Measurements from ENCODE around the gene CERS1.
A peak's percentile ranks its signal among the peaks of the same experiment; 100 is the strongest.

Gene CERS1

GRCh38 chr19:18857223-18857622 is 38.7 kb downstream of the CERS1 start:
- no peak for DNase-seq (ENCODE audit: low read depth in 1 of 2, low spot score in 1 of 2)

- no peak for DNase-seq (ENCODE audit: low read depth in 1 of 2, low spot score in 1 of 2)
Measured at GRCh38 chr19:18856385-18857126, 39.4 kb downstream of the CERS1 start.

DNA sequence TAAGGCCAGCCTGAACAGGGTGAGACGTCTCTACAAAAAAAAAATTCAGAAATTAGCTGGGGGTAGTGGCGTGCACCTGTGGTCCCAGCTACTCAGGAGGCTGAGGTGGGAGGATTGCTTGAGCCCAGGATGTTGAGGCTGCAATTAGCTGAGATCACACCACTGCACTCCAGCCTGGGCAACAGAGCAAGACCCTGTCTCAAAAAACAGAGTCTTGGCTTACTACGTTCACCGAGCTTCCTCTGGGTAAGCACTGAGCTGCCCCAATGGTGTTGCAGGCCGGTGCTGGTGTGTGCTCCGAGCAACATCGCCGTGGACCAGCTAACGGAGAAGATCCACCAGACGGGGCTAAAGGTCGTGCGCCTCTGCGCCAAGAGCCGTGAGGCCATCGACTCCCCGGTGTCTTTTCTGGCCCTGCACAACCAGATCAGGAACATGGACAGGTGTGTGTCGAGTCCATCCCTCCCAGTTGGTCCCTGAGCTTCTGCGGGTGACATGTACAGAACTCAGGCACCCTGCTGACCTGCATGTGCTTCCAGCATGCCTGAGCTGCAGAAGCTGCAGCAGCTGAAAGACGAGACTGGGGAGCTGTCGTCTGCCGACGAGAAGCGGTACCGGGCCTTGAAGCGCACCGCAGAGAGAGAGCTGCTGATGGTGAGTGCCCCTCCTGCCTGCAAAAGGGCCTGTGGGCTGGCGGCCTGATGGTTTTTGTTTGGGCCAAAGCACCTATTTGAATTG is 40.1 kb downstream of the CERS1 start:
- DNase-seq (ENCODE audit: low read depth in 1 of 2, low spot score in 1 of 2), result no peak

DNA sequence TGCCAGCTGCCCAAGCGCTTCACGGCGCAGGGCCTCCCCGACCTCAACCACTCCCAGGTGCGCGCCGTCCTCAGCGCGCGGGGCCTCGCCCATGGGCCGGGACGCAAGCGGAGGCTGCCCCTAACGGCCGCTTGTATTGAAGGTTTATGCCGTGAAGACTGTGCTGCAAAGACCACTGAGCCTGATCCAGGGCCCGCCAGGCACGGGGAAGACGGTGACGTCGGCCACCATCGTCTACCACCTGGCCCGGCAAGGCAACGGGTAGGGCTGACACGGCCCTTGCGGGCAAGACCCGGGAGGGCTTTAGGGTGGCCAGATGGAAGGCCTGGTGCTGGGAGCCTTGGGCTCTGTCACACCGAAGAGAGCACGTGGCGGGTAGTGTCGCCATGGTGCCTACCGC is 41.0 kb downstream of the CERS1 start:
- DNase-seq (ENCODE audit: low read depth in 1 of 2, low spot score in 1 of 2), result no peak

DNA sequence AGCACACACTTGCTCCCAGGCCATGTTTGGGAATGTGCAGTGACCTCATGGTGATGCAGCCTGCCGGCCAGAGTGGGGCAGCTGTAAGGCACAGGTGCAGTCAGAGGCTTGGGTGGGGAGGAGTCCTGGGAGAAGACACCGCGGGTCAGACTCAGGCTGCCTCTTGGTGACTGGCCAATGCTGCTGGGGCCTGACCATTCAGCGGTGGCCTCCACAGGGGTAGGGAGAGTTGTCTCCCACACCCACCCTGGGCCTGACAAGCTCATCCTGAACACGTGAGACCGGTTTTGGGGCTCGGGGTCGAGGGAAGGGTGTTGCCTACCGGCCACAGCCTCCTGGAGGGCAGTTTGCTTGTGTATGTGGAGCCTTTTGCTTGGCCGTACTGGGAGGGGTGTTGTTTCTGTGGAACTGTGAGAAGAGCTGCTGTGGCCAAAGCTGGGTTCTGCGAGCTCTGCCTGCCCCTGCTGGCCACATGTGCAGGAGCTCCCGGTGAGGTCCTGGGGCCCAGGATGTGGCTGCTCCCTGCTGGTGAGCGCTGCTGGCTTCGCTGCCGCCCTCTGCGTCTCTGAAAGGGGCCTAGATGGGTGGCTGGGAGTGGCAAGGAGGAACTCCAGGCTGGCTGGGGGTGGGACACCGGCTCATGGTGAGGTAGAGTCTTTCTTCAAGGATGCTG is 42.1 kb downstream of the CERS1 start:
- no peak for DNase-seq (ENCODE audit: low read depth in 1 of 2, low spot score in 1 of 2)

DNA sequence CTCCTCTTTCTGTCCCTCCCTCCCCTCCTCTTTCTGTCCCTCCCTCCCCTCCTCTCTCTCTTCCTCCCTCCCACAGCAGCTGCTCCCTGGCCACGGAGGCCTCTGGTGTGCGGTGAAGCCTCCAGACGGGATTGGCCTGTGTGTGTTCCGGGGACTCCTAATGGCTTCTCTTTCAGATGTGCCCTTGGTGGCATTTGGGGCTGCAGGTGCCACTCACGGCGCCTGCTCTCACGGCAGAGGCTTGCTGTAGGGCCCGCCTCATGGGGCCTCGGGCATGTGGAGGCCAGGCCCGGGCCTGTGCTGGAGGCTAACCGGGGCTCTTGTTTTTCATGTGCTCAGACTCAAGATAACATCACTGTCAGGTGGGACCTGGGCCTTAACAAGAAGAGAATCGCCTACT is 43.3 kb downstream of the CERS1 start:
- DNase-seq (ENCODE audit: low read depth in 1 of 2, low spot score in 1 of 2), result no peak

- DNase-seq (ENCODE audit: low read depth in 1 of 2, low spot score in 1 of 2), result no peak
Measured at GRCh38 chr19:18851673-18852325, 44.2 kb downstream of the CERS1 start.

GRCh38 chr19:18850471-18851375 is 45.2 kb downstream of the CERS1 start:
- DNase-seq (ENCODE audit: low read depth in 1 of 2, low spot score in 1 of 2), result no peak

DNA sequence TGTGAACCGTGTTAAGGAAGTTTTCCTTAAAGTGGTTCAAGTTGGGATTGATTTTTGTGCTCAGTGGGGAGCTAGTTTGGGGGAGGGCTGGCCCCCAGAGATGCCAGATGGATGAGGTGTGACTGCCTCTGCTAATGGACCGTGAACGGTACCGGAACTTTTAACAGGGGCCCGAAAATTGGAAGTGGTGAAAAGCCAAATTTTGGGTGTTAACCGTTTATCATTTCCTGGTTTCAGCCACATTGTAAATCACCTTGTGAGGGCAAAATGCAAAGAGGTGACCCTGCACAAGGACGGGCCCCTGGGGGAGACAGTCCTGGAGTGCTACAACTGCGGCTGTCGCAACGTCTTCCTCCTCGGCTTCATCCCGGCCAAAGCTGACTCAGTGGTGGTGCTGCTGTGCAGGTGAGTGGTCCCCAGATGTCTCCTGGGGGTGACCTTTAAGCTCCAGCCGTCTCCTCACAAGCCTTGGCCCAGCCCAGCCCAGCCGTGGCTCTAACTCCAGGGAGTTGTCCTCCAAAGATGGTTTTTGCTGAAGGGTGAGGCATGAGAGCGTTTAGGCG is 46.0 kb downstream of the CERS1 start:
- no peak for DNase-seq (ENCODE audit: low read depth in 1 of 2, low spot score in 1 of 2)

DNA sequence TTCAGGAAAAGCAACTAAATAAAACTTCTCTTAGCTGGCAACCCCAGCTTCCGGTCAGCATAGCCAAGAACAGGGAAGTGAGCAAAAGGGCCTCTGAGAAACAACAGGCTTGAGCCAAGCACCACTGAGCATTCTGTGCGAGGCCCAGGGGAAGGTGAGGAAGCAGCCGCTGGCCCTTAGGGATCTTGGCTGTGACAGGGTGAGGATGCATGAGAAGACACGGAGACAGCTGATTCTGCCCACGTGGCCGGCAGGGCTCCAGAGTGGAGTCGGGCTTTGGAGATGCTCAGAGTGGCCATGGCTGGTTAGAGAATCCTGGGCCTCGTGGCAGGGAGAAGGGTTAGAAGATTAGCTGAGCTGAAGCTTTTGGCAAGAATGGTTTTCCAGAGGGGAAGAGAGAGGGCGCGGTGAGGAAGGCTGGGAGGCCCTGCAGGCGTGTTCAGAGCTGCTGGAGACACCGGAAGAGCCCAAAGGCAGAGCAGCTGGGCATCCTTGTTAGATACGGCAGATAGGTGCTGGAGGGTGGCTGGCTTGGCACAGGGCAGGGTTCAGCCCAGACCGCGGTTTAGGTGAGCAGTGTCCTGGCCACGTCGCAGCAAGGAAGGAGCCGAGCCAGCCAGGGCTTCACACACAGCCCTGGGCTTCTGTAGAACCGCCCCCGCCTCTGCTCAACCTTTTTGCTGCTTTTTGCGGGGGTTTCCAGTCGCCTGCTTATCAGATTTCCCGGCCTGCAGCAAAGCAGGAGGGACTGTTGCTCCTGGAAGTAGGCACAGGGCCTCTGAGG is 46.9 kb downstream of the CERS1 start:
- no peak for DNase-seq (ENCODE audit: low read depth in 1 of 2, low spot score in 1 of 2)

- no peak for DNase-seq (ENCODE audit: low read depth in 1 of 2, low spot score in 1 of 2)
Measured at GRCh38 chr19:18847549-18848463, 48.2 kb downstream of the CERS1 start.

- DNase-seq (ENCODE audit: low read depth in 1 of 2, low spot score in 1 of 2), result peak; percentile 34 to 41
Measured at GRCh38 chr19:18846862-18847548, 49.0 kb downstream of the CERS1 start.

GRCh38 chr19:18845961-18846360 is 50.0 kb downstream of the CERS1 start:
- DNase-seq (ENCODE audit: low read depth in 1 of 2, low spot score in 1 of 2), result no peak

- DNase-seq (ENCODE audit: low read depth in 1 of 2, low spot score in 1 of 2), result no peak
Measured at GRCh38 chr19:18844806-18845329, 51.1 kb downstream of the CERS1 start.

DNA sequence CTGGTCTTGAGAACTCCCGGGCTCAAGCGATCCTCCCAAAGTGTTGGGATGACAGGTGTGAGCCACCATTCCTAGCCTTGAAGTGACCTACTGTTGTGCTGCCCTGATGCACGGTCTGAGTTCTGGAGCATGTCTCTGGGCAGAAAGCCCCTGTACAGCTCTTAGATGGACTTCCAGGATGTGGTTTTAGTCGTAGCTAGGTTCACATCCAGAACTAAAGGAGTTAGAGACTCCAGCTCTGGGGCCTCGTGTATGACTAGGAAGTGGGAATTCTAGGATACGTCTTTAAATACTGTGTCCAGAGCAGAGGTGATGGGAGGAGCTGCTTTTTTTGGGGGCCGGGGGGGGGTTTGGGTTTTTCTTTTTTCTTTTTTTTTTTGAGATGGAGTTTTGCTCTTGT is 52.0 kb downstream of the CERS1 start:
- DNase-seq (ENCODE audit: low read depth in 1 of 2, low spot score in 1 of 2), result no peak

GRCh38 chr19:18842166-18842565 is 53.8 kb downstream of the CERS1 start:
- DNase-seq (ENCODE audit: low read depth in 1 of 2, low spot score in 1 of 2), result no peak

GRCh38 chr19:18841400-18841799 is 54.6 kb downstream of the CERS1 start:
- DNase-seq (ENCODE audit: low read depth in 1 of 2, low spot score in 1 of 2), result no peak
